ENCODE results near the gene ATP1B2. TPM values are rescaled to one million over a fixed set of nuclear protein-coding genes. Genes with fewer than 3 reads are reported as not detected.

The ATP1B2 gene
- total RNA-seq, 4 donors from 2014 or later: 0.10 to 0.81 (median 0.21) TPM

- no peak for DNase-seq
- H3K27me3 ChIP-seq: no peaks in the 10 kb centered on the region
- H3K36me3 ChIP-seq: peaks cover 5 to 60% of the 10 kb centered on the region in 2 donors
- H3K4me3 ChIP-seq: no peak overlapping the region
- TF ChIP-seq POLR2A (IDR thresholded peaks at IDR 0.05) (no peak), CTCF (IDR thresholded peaks at IDR 0.05 in 4 of 5, conservative IDR thresholded peaks at IDR 0.05 in 1 of 5) (no peak)
- no peak overlapping the region for H3K27ac ChIP-seq
- in situ Hi-C loops (cut with MboI; ENCODE audit: low sequenced_read_pairs in 4 of 4) (loop anchor here in 2 of 4 donors (25.0 kb wide), 1 partner anchor 163 kb away; no protein-coding TSS in a partner anchor), intact Hi-C loops (cut with DNase I; ENCODE audit: low total_unique reads) (no loop called here)
- no peak for ATAC-seq
- H3K4me1 ChIP-seq: no peaks in the 10 kb centered on the region
- no peaks in the 10 kb centered on the region for H3K9me3 ChIP-seq
These were observed 24.2 kb downstream of the ATP1B2 start for GRCh38 chr17:7674934-7675333.

- Histone ChIP-seq H3K36me3 (peaks cover 5 to 44% of the 10 kb centered on the region in 2 donors), H3K4me1 (no peaks in the 10 kb centered on the region), H3K27me3 (no peaks in the 10 kb centered on the region), H3K27ac (no peak overlapping the region), H3K9me3 (no peaks in the 10 kb centered on the region), H3K4me3 (no peak overlapping the region)
- no peak for TF ChIP-seq CTCF (IDR thresholded peaks at IDR 0.05 in 4 of 5, conservative IDR thresholded peaks at IDR 0.05 in 1 of 5)
- TF ChIP-seq POLR2A (IDR thresholded peaks at IDR 0.05): no peak
- ATAC-seq (no peak), DNase-seq (no peak)
- intact Hi-C loops (cut with DNase I; ENCODE audit: low total_unique reads): no loop called here
- in situ Hi-C loops (cut with MboI; ENCODE audit: low sequenced_read_pairs in 4 of 4): loop anchor here in 2 of 4 donors (25.0 kb wide), 1 partner anchor 164 kb away; no protein-coding TSS in a partner anchor
These were observed 25.8 kb downstream of the ATP1B2 start for GRCh38 chr17:7676533-7676932.

GRCh38 chr17:7677388-7678067 is 26.8 kb downstream of the ATP1B2 start:
- intact Hi-C loops (cut with DNase I; ENCODE audit: low total_unique reads) (no loop called here), in situ Hi-C loops (cut with MboI; ENCODE audit: low sequenced_read_pairs in 4 of 4) (loop anchor here in 2 of 4 donors (25.0 kb wide), 1 partner anchor 165 kb away; no protein-coding TSS in a partner anchor)
- TF ChIP-seq POLR2A (IDR thresholded peaks at IDR 0.05) (no peak), CTCF (IDR thresholded peaks at IDR 0.05 in 4 of 5, conservative IDR thresholded peaks at IDR 0.05 in 1 of 5) (no peak)
- no peaks in the 10 kb centered on the region for H3K27me3 ChIP-seq
- DNase-seq: no peak
- no peak overlapping the region for H3K4me3 ChIP-seq
- no peaks in the 10 kb centered on the region for H3K9me3 ChIP-seq
- no peak for ATAC-seq
- H3K27ac ChIP-seq: no peak overlapping the region
- H3K36me3 ChIP-seq: peaks cover 5 to 34% of the 10 kb centered on the region in 2 donors
- no peaks in the 10 kb centered on the region for H3K4me1 ChIP-seq

DNA sequence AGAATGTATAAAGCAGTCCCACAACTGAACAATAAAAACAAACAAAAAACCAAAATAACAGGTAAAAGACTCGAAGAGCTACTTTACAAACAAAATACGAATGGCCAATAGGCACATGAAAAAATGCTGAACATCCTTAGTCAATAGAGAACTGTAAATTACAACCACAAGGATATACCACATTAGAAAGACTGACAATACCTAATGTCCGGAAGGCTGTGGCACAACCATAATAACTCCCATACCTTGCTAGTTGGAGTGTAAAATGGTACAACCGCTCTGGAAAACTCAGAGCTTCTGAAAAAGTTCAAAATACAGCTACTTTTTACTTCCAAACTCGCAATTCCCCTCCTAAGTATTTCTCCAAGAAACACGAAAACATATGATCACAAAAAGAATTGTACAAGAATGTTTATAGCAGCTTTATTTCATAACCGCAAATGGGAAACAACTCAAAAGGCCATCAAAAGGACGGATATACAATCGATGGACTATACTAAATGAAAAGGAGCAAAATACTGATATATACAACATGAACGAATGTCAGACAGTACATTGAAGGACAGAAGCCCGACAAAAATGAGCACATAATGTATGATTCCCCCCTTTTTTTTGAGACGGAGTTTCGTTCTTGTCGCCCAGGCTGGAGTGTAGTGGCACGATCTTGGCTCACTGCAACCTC is 34.3 kb downstream of the ATP1B2 start:
- TF ChIP-seq CTCF (IDR thresholded peaks at IDR 0.05 in 4 of 5, conservative IDR thresholded peaks at IDR 0.05 in 1 of 5): no peak
- TF ChIP-seq POLR2A (IDR thresholded peaks at IDR 0.05): no peak
- no peaks in the 10 kb centered on the region for H3K9me3 ChIP-seq
- peaks cover 26 to 34% of the 10 kb centered on the region in 2 donors for H3K4me1 ChIP-seq
- peak overlapping the region; percentile 94 to 97 (median 94) for H3K27ac ChIP-seq
- H3K4me3 ChIP-seq: peak overlapping the region; percentile 80 to 96 (median 90)
- ATAC-seq: no peak
- intact Hi-C loops (cut with DNase I; ENCODE audit: low total_unique reads) (loop anchor here (5.0 to 10.0 kb wide), 2 partner anchors 280 to 433 kb away; partner anchors contain the start of genes CTDNEP1, ELP5, NLGN2 and TMEM256), in situ Hi-C loops (cut with MboI; ENCODE audit: low sequenced_read_pairs in 4 of 4) (loop anchor here in 3 of 4 donors (5.0 to 25.0 kb wide), 2 partner anchors 58 to 173 kb away; partner anchors contain the start of gene SAT2 (in 3 of the 3))
- no peak for DNase-seq
- H3K36me3 ChIP-seq: peaks cover 0 to 6% of the 10 kb centered on the region in 2 donors
- no peaks in the 10 kb centered on the region for H3K27me3 ChIP-seq

All from gastrocnemius medialis (tissue), 4 donors.